HTR-8/SVneo (cell line): ENCODE data around the gene ITGAX.

Source experiments
- DNase-seq: peaks from one replicate; pipeline ENCODE4 v3.0.0; 2011; ENCODE audit warnings: low spot score, mixed read lengths; ENCODE audit not compliant: insufficient read length
- FAIRE-seq: peaks from 2 replicates; lab custom pipeline; 2011; peaks lifted over from hg19 to GRCh38; lab: Jason Lieb, UNC

Gene ITGAX

GRCh38 chr16:31347445-31347844 is 7.5 kb upstream of the ITGAX start:
- FAIRE-seq: no peak

GRCh38 chr16:31348579-31348978 is 6.4 kb upstream of the ITGAX start:
- FAIRE-seq (no peak), DNase-seq (no peak)

More at GRCh38 chr16:31347445-31347844, 7.5 kb upstream of the ITGAX start:
- DNase-seq: no peak

GRCh38 chr16:31350275-31351005 is 4.5 kb upstream of the ITGAX start:
- FAIRE-seq (peak; percentile 33), DNase-seq (no peak)

- FAIRE-seq (no peak), DNase-seq (no peak)
Observed at GRCh38 chr16:31351246-31351941, 3.6 kb upstream of the ITGAX start.

- DNase-seq (no peak), FAIRE-seq (no peak)
Observed at GRCh38 chr16:31351942-31352325, 3.0 kb upstream of the ITGAX start.

- FAIRE-seq: no peak
- no peak for DNase-seq
Observed at GRCh38 chr16:31352376-31353115, 2.4 kb upstream of the ITGAX start.

- no peak for FAIRE-seq
Observed at GRCh38 chr16:31355431-31356100, 590 bp downstream of the ITGAX start.

GRCh38 chr16:31356566-31357323 is 1.8 kb downstream of the ITGAX start:
- FAIRE-seq: no peak

More at GRCh38 chr16:31355431-31356100, 590 bp downstream of the ITGAX start:
- DNase-seq: no peak

GRCh38 chr16:31357324-31358109 is 2.5 kb downstream of the ITGAX start:
- DNase-seq: no peak
- peak; percentile 85 for FAIRE-seq

More at GRCh38 chr16:31356566-31357323, 1.8 kb downstream of the ITGAX start:
- no peak for DNase-seq

- DNase-seq: no peak
- no peak for FAIRE-seq
Observed at GRCh38 chr16:31360251-31360650, 5.3 kb downstream of the ITGAX start.

GRCh38 chr16:31361201-31362110 is 6.5 kb downstream of the ITGAX start:
- DNase-seq: no peak
- no peak for FAIRE-seq

GRCh38 chr16:31362476-31363405 is 7.8 kb downstream of the ITGAX start:
- DNase-seq: no peak

GRCh38 chr16:31363721-31364120 is 8.7 kb downstream of the ITGAX start:
- FAIRE-seq: no peak
- no peak for DNase-seq

More at GRCh38 chr16:31362476-31363405, 7.8 kb downstream of the ITGAX start:
- FAIRE-seq: no peak

- DNase-seq: no peak
- no peak for FAIRE-seq
Observed at GRCh38 chr16:31364421-31364820, 9.4 kb downstream of the ITGAX start.

GRCh38 chr16:31365131-31365865 is 10.3 kb downstream of the ITGAX start:
- FAIRE-seq (no peak), DNase-seq (no peak)

- FAIRE-seq (no peak), DNase-seq (no peak)
Observed at GRCh38 chr16:31367853-31368252, 12.9 kb downstream of the ITGAX start.
